DOHH2 (cell line): ENCODE data around the gene ZBTB18.

ENCODE experiments used
- CTCF ChIP-seq: fragments of 200-600 bp; sonication (generic); IDR thresholded peaks from one replicate; pipeline ENCODE4 v1.5.1; 2014; ENCODE audit warnings: antibody characterized with exemption, mild to moderate bottlenecking, low read depth, low read length; ENCODE audit not compliant: poor library complexity, severe bottlenecking
- EZH2phosphoT487 ChIP-seq: fragments of 200-600 bp; sonication (generic); IDR thresholded peaks from 2 replicates; pipeline ENCODE4 v1.6.1; 2017; ENCODE audit warnings: borderline replicate concordance, mild to moderate bottlenecking, antibody characterized with exemption, low read length, moderate library complexity, mixed read lengths

- no peak for TF ChIP-seq CTCF
- no peak for TF ChIP-seq EZH2phosphoT487
Observed at GRCh38 chr1:244047621-244048255, 3.3 kb upstream of the ZBTB18 start.
